HG03103 (cell line): ENCODE results near the gene AP2B1.

Experiments
- ATAC-seq: cut with Tn5 transposase; IDR thresholded peaks from one replicate; pipeline ENCODE4 v1.9.1; 2021; ENCODE audit warnings: low read depth; ENCODE audit not compliant: unreplicated experiment

The AP2B1 gene

GRCh38 chr17:35725802-35726126 lies 138.6 kb downstream of the AP2B1 start:
- ATAC-seq = no peak

DNA sequence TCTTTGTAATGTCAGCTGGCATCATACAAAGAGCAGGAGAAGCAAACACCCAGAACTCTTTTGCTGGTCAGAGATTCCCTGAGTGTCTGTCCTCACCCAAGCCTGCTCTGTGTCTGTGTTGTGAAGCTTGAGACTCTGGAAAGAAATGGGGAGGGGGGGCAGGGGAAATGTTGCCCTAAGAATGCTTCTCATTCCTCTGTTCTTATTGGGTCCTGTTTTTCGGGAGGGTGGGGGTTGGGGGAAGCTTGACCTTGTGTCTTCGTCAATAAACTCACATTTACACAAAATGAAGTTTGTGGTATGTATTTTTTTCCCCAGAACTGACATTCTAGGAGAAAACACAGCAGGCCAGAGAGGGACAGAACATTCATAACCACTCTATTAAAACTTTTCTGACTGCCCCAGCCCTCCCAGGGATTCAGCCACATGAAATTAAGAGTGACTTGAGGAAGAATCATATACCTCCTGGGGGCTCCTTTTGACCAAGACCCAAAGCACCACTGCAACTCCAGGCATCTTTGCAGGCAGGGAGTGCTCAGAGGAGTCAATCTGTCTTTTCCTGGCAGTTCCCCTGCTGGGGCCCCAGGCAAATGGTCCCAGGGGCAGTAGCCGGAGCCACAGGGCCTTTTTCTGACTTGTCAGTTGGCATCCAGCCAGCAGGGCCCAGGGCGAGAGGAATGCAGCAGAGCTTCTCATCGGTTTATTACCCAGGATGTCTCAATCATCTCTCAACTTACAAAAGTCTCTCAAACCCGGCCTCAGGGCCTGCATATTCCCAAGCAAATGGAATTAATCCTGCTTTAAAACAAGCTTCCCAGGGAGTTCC lies 139.2 kb downstream of the AP2B1 start:
- no peak for ATAC-seq

DNA sequence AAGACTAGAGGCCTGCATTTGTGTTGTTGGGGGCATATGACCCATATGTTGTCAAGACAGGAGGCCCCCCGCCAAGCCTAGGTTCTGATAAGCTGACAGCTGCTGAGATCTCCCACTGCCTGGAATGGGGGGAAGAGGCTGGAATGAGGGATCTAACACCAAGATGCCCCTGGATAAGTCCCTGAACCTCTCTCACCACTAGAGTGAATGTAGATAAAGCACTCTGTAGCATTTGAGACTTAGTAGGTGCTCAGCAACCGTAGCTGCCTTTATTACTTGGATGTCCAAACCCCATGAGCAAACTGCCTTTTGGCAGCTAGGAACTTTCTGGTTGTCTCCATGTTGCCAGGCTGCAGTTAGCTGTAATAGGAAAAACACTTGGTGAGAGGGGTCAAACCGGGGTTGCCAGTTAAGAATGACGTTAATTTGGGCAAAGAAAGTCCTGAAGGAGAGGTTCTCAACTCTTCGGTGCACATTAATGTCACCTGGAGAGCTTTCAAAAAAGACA lies 139.9 kb downstream of the AP2B1 start:
- no peak for ATAC-seq

DNA sequence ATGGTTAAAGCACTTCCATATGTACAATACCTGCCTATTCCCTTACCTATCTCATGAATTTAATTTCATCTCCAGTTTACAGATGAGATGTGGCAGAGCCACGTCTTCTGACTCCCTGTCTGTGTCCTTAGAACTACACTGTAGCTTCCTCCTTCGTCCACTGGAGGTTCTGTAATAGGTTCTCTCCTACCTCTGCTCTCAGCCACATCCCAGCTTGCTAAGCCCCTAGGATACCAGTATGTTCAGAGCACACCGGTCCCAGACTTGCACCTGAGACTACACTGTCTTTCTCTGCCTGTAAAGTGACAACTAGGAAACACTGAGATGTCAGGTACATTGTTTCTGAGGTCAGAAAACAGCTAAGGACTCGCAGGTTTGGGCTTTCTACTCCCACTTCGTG lies 140.5 kb downstream of the AP2B1 start:
- no peak for ATAC-seq

GRCh38 chr17:35728551-35728950 lies 141.4 kb downstream of the AP2B1 start:
- ATAC-seq = no peak

DNA sequence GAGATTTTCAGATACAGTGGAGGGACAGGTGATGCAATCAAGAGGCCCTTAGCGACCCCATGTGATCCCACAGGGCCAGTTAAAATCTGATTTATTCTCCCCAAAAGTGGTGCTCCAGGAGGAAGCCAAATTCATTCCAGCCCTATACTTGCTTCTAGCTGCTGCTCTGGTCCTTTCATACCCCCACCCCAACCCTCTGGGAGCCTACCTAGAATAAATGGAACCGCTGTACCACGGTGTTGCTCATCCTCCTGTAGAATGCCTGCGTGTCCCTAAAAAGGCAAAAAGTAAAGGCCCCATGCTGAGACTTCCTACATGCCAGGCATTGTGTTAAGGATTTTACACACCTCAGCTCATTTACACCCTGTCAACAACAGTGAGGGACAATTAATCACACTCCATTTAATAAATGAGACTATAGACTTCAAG lies 142.3 kb downstream of the AP2B1 start:
- no peak for ATAC-seq

DNA sequence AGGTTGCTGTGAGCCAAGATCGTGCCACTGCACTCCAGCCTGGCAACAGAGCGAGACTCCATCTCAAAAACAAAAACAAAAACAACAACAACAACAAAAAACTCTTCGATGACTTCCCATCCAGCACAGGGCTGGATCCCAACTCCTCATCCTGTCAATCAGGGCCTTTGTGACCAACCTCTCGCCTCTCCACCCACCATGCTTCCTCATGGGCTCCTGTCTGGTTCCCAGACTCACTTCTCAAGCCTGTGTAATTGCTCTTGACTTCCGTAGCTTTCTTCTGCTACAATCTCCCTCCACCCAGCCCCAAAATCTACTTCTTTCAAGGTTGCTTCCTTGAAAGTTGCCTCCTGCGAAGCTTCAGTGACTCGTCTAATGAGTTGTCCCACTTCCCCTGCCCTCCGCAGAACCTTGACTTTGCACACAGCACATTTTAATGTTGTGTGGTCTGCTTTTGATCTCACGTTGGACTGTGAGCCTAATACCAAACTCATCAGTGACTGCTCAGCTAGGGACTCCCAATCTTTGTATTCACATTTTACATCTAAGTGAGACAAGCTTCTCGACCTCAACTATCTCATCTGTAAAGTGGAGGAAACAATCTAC lies 143.4 kb downstream of the AP2B1 start:
- ATAC-seq = no peak

DNA sequence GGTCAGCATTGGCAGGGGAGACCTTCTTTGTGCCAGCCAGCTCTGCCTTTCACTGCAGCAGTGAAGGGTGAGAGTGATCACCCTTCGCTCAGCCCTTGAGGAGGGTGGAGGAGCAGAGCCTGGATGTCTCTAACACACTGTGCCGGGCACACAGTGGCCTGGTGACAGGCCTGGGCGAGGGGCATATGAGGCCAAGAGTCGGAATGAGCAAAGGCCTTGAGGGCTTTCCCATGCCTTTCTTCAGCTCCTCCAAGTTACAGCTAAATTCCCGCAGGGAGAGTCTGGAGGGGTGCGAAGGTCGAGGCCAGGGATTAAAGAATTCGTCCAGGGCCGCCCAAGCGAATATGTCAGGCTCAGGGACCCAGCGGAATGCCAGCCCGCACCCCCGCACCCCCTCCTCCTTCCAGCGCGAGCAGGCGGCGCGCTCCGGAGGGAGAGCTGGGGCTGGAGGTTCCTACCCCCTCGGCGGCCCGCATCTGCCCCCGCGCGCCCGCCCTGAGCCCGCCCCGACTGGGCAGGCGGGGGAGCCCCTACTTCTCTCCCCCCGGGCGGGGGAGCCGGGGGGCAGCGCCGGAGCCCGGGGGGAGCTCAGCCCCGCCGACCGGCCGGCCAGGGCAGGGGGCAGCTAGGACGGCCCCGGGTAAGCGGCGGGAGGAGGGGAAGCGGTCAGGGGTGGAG lies 144.3 kb downstream of the AP2B1 start, which contains the start of gene RASL10B:
RASL10B (plus strand) TSS at position 401 of the 678 bp plus-strand sequence. CDS start 3,546 bp downstream, outside the sequence.
- ATAC-seq = no peak

DNA sequence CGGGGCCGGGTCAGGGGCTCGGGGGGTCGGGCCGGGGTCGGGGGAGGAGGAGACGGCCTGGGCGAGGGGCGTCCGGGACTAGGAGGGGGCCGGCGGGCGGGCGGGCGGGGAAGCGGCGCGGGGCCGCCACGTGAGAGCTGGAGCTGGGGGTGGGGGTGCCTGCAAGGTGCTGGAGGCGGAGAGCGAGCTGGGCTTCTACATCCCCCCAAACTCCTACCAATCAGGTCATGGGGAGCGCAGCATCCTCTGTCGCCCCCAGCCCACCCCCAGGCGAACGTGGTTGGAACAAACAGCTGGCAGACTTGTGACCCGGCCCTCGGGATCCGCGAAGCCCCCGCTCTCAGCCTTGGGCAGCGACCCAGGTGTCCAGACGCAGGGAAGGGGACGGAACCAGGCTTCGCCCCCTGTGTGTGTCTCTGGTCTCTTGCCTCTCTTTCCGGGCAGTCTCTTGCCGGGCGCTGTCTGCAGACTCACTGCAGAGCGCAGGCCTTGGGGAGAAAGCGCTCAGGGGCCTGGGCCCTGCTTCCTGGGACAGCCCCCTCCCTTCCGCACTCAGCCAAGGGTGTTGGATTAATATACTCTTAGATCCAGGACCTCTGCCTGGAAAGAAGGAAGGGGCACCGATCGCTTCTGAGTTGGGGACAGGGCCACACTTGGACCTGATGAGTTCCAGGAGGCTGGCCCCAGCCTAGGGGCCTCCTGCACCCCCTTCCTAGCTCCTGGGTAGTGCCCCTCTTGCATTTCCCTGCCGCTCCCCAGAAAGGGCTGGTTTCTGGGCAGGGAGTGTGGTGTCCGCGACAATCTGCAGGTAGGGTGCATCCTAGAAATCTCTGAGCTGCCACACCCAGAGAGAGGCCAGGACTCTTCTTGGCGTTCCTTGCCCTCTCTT lies 145.0 kb downstream of the AP2B1 start:
- no peak for ATAC-seq

GRCh38 chr17:35732806-35733136 lies 145.6 kb downstream of the AP2B1 start:
- no peak for ATAC-seq

GRCh38 chr17:35733366-35733765 lies 146.2 kb downstream of the AP2B1 start:
- no peak for ATAC-seq

DNA sequence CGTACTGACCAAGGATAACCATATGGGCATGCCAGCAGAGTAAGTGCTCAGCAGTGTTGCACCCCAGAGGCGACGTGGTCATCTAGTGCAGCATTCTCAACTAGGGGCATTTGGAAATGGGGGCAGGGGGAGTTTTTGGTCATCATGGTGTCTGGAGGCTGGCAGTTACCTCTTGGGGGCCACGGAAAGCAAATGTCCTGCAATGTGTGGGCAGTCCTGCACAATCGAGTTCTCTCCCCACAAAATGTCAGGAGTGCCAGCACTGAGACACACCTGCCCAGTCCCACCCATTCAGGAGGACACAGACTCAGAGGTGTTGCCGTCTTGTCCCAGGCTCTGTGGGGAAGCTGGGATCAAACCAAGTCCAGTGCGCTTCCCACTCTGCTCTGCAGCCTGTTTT lies 147.3 kb downstream of the AP2B1 start:
- no peak for ATAC-seq

DNA sequence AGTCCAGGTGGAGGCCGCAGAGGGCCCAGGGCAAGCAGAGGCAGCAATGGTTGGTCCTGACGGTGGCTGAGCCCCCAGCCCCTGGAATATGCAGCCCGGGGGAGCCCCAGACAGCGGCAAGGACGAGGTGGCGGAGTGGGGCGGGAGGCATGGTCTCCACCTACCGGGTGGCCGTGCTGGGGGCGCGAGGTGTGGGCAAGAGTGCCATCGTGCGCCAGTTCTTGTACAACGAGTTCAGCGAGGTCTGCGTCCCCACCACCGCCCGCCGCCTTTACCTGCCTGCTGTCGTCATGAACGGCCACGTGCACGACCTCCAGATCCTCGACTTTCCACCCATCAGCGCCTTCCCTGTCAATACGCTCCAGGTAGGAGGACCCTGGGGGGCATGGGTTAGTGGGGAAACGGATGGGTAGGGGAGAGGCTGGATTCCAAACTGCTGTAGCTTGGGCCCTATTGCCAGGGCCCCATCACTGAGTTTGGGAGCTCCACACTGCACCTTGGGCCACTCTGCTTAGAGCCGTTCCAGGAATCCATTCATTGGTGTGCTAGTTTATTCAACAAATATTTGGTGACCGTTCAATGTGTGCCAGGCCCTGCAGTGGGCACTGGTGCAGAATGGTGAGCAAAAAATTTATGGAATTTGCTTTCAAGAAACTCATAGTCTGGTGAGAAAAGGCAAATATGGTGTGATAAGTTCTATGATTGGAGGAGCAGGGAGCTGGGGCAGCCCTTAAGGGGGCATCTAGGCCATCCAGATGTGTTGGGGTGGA lies 148.1 kb downstream of the AP2B1 start:
- no peak for ATAC-seq

DNA sequence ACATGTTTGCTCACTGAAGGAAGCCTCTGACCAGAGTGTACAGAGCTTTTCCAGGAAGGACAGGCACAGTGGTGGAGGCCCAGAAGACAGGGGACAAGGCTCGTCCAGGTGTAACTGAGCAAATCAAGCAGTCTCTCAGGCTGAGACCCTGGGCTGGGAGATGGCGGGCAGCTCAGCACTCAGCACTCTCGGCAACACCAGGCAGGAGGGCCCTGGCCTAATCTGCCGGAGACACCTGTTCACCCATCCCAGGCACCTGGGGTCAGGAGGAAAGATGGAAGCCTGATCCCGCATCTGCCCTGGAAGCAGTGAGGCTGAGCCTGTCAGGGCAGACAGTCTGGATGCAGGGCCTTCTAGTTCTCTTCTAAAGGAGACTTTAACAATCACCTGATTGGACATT lies 149.1 kb downstream of the AP2B1 start:
- ATAC-seq = no peak

DNA sequence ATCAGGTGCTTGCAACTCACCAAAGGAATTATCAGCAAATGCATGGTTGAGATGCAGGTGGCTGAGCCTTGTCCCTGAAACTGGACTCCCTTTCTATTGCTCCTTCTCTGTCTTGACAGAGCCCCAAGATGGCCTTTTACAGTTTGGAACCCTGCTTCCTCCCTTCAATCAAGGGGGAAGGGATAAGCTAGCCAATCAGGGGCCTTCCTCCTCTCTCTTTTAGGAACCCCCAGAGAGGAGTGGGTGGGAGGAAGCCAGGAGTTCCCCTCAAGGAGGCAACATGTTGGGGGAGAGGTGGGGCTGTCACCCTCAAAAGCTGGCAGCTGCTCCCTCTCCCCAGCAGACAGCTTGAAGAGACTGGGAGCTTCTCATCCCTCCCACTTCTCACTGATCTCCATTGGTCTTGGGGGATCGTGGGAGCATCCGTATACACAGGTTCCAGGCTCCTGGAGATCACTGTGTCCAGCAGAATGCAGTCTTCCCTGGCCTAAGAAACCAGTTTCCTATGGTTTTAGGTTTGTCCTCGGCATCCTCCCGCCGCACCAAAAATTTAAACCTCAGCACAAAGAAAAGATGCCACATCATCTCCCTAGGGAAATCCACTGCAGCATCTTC lies 151.5 kb downstream of the AP2B1 start:
- no peak for ATAC-seq

- ATAC-seq = no peak
These were observed 153.1 kb downstream of the AP2B1 start for GRCh38 chr17:35740216-35740615.

DNA sequence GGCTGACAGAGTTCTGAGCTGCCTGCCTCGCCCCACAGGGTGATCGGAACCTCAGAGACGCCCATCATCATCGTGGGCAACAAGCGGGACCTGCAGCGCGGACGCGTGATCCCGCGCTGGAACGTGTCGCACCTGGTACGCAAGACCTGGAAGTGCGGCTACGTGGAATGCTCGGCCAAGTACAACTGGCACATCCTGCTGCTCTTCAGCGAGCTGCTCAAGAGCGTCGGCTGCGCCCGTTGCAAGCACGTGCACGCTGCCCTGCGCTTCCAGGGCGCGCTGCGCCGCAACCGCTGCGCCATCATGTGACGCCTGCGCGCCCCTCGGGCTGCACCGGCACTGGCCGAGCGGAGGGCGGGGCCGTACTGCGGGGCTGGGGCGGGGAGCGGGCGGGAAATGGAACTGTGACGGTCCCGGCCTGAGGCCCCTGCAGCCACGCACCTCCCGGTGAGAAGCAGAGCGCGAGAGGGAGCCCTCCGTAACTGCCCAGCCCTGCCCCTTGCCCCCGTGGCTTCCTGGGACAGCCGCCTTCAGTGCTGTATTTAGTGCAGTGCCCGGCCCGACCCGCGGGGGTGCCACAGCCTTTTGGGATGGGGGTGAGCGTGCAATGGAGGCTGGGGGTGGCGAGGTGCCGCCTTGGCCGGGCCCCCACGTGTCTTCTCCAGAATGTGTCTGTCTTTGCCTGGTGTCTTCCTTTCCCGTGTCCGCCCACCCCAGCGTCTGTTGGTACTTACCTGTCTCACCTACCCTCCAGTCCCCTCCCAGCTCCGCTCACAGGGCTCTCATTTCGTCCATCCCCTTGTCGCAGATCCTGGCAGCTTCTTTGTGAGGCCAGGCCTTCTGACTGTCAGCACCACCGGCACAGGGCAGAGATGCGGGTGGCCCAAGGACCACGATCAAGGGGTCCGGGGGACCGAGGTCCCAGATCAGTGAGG lies 154.1 kb downstream of the AP2B1 start:
- ATAC-seq = no peak

- no peak for ATAC-seq
These were observed 155.4 kb downstream of the AP2B1 start for GRCh38 chr17:35742496-35742895.
